Stromal cell of bone marrow (primary cell): ENCODE measurements around the gene SNX32.
"Not testable (repeated sequence)": the region's sequence is repeated elsewhere in the genome, so short reads cannot be mapped to it uniquely, and the experiment has no call there.

Experiments
- DNase-seq: peaks from one replicate; pipeline ENCODE4 v3.0.0-alpha.2; 2012; ENCODE audit warnings: low read depth

SNX32 gene

DNA sequence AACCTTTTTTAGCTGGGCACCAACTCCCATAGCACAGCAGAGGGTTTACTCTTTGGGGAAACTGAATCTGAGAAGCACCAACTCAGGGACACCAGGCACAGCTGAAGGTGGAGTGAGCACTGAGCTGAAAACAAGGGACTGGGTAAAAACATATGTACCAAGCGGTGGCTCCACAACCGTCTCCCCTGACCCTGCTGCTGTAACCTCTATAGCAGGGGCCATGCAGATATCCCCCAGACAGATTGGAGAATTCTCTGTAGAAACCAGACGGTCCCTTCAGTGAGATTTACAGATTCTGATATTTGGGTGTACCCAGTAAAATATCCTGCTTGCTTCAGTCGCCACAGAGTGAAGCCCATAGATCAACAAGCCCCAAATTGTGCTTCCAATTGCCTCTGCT, 4.3 kb upstream of the SNX32 start:
- DNase-seq: no peak

DNA sequence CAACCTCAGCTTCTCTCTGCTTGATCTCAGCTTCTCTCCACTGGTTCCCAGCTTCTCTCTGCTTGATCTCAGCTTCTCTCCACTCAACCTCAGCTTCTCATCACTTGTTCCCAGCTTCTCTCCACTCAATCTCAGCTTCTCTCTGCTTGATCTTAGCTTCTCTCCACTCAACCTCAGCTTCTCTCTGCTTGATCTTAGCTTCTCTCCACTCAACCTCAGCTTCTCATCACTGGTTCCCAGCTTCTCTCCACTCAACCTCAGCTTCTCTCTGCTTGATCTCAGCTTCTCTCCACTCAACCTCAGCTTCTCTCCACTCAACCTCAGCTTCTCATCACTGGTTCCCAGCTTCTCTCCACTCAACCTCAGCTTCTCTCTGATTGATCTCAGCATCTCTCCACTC, 1.5 kb upstream of the SNX32 start:
- DNase-seq: not testable (repeated sequence)

DNA sequence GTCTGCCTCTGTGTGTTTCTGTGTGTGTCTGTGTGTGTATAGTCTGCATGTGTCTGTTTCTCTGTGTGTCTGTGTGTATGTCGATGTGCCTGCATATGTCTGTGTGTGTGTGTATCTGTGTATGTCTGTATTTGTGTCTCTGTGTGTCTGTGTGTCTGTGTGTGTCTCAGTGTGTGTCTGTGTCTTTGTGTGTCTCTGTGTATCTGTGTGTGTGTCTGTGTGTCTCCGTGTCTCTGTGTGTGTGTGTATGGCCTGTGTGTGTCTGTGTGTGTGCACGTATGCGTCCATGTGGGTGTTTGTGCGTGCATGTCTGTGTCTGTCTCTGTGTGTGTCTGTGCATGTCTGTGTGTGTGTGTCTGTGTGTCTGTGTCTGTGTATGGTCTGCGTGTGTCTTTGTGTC, 439 bp downstream of the SNX32 start:
- DNase-seq: no peak

DNA sequence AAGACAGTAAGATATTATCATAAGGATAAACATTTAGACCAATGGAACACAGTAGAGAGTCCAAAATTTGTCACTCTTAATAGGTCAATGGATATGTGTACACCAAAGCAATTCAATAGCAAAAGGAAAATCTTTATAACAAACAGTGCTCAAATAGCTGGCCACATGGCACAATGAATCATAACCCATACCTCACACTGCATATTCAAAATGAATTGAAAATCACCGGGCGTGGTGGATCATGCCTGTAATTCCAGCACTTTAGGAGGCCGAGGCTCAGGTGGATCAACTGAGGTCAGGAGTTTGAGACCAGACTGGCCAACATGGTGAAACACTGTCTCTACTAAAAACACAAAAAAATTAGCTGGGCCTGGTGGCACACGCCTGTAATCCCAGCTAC, 8.4 kb downstream of the SNX32 start:
- no peak for DNase-seq

DNA sequence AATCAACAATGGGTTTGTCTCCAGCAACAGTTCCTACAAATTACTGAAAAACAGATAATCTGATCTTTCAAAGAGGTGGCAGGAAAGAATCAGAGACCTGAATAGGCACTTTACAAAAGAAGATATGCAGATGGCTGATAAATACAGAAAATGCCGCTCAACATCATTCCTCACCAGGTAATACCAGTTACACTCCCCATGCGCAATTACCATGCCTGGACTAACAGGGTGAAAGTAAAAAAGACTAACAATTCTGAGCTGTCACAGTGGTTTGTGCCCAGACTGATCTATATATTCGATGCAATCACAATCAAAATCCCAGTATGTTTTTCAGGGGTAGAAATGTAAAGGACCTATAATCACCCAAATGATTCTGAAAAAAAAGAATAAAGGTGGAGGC, 10.0 kb downstream of the SNX32 start:
- no peak for DNase-seq

DNA sequence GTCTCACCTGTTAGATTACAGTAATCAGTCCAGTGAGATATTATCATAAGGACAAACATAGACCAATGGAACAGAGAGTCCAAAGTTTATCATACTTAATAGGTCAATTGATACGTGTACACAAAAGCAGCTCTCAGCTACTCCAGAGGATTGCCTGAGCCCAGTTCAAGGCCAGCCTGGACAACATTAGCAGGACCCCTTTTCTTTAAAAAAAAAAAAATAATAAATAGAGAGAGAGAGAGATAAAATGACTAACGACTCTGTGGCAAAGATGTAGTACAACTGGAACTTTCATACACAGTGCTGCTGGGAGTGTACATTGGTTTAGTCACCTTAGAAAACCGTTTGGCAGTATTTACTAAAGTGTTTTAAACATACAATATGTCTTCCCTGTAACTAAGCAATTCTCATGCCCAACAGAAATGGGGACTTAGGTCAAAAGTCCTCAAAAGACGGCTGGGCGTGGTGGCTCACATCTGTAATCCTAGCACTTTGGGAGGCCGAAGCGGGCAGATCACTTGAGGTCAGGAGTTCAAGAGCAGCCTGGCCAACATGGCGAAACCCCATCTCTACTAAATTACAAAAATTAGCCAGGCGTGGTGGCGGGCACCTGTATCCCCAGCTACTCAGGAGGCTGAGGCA, 10.6 kb downstream of the SNX32 start:
- DNase-seq: no peak

DNA sequence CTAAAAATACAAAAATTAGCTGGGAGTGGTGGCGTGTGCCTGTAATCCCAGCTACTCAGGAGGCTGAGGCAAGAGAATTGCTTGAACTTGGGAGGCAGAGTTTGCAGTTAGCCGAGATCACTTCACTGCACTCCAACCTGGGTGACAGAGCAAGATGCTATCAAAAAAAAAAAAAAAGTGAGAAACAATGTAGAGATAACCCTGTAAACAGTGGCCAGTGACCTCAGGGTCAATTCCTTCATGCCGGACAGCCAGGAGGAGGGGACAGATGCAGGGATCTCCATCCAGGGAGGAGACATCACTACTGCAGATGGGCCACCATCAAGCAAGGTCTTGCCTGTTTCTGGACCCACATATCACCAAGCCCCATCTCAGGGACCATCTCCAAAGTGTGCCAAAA, 14.0 kb downstream of the SNX32 start:
- DNase-seq: no peak

DNA sequence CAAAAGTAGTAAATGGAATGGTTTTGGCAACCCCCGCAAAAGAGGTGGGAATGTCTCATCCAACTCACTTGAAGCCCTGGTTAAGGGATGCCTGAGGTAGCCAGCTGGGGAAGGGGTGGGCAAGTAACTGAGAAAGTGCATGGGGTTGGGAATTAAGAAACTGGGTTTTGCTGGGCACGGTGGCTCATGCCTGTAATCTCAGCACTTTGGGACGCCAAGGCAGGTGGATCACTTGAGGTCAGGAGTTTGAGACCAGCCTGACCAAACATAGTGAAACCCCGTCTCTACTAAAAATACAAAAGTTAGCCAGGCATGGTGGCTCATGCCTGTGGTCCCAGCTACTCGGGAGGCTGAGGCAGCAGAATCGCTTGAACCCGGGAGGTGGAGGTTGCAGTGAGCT, 14.9 kb downstream of the SNX32 start:
- DNase-seq: not testable (repeated sequence)

DNA sequence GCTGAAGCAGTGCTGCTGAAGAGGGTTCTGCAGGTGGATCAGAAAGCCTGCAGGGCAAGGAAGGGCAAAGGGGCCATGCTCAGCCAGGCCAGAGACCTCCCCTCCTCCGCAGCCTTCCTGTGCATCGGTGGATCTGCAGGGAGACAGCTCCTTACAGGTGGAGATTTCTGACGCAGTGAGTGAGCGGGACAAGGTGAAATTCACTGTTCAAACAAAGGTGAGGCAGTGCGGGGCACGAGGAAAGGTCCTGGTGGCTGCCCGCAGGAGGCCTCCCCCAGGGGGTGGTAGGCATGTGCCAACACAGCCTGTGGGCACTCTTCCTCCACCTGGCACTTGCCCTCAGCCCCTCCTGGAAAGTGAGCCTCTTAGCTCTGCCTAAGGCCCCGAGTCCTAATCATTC, 15.6 kb downstream of the SNX32 start:
- no peak for DNase-seq

DNA sequence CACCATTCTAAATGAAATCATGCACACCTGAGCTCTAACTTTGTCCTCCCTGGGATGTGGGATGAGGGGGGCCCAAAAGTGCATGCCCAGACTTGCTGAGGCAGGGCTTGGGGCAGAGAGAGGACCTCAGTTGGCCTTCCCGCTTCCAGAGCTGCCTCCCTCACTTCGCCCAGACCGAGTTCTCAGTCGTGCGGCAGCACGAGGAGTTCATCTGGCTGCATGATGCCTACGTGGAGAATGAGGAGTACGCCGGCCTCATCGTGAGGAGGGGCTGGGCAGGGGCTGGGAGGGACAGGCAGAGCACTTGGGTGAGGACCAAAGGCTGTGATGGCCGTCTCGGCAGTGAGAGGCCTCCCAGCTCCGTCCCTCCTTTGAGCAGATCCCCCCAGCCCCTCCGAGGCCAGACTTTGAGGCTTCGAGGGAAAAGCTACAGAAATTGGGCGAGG, 16.0 kb downstream of the SNX32 start:
- DNase-seq: no peak

DNA sequence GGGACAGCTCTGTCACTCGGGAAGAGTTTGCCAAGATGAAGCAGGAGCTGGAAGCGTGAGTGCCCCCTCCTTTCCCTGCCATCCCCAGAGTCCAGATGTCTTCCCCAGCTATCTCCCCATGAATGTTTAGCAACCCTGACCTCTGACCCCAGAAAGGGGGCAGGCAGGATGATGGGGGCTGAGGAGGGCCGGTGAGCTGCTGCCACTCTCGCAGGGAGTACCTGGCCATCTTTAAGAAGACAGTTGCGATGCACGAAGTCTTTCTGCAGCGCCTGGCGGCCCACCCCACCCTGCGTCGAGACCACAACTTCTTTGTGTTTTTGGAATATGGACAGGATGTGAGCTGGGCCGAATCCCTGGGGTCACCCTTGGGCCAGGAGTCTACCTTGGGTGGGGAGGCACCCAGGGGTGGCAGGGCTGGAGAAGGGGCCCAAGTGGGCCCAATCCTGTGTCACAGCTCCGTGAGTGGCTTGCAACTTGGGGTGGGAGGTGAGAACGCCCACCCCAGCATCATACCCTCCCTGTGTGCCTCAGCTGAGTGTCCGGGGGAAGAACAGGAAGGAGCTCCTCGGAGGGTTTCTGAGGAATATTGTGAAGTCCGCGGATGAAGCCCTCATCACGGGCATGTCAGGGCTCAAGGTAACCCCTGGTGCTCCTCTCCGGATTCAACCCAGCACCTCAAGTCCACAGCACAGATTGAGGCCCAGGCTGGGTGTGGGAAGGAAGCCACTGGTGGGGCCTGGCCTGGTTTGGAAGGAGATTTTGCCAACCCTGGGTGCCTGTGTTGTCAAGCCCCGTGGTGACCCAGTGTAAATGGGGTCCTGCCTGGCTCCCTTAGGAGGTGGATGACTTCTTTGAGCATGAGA, 16.7 kb downstream of the SNX32 start:
- no peak for DNase-seq

DNA sequence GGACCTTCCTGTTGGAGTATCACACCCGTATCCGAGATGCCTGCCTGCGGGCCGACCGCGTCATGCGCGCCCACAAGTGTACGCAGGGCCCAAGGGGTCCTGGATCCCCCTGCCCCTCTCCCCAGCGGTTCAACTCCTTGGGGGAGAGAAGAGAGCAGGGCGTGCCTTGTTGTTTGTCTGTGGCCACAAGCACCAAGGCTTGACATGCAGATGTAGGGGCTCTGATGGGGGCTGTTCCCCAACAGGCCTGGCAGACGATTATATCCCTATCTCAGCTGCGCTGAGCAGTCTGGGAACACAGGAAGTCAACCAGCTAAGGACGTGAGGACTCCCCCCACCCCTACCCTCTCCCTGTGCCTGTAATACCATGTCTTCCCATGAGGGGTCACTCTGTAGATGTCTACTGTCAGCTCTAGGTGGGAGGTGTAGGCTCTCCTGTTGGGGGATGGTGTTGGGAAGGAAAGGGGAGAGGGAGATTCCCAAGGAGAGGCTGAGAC, 17.4 kb downstream of the SNX32 start:
- DNase-seq: no peak

DNA sequence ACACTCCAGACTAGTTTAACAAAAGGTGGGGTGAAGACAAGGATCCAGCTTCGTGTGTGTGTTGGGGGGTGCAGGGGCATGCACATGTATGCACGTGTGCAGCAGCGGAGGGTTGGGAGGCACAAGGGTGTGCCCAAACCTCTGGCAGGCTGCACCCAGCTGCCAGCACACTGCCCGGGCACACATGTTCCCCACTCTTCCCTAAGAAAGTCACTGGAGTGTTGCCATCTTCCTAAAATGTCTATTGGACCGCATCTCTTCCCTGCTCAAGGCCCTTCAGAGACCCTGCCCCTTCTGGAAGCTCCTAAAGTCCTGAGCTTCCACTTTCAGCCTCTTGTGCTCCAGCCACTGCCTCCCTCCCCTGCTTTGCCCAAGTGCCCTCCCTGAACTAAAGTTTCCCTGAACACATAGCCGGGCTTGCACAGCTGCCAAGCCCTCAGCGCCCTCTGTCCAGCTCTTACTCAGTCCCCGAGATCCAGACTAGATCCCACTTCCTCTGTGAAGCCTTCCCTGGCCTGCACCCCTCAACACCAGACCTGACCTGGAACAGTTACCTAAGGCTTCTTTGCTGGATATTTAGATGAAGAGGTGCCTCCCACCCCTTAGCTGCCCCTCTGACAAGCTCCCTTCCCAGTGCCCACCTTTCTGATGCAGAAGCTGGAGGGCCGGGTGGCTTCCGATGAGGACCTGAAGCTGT, 18.2 kb downstream of the SNX32 start:
- no peak for DNase-seq

DNA sequence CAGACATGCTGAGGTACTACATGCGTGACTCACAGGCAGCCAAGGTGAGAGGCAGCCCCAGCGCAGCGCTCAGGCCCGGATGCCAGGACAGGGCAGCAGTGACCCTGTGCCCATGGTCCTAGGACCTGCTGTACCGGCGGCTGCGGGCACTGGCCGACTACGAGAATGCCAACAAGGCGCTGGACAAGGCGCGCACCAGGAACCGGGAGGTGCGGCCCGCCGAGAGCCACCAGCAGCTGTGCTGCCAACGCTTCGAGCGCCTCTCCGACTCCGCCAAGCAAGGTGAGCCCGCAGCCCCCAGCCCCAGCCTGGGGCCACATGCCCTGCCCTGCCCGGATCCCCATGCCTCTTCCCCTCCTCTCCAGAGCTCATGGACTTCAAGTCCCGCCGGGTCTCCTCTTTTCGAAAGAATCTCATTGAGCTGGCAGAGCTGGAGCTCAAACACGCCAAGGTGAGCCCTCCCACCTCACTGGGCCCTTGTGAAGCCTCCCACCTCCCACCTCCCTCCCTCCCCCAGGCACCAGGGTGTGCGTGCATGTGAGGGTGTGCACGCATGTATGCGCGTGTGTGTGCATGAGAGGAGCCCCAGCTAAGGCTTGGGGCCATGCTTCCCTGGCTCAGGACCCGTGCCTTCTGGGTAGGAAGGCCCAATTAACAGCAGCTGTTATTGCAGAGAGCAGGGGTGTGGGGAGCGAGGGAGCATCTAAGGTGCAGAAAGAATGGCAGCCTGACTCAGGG, 18.9 kb downstream of the SNX32 start:
- DNase-seq: no peak

DNA sequence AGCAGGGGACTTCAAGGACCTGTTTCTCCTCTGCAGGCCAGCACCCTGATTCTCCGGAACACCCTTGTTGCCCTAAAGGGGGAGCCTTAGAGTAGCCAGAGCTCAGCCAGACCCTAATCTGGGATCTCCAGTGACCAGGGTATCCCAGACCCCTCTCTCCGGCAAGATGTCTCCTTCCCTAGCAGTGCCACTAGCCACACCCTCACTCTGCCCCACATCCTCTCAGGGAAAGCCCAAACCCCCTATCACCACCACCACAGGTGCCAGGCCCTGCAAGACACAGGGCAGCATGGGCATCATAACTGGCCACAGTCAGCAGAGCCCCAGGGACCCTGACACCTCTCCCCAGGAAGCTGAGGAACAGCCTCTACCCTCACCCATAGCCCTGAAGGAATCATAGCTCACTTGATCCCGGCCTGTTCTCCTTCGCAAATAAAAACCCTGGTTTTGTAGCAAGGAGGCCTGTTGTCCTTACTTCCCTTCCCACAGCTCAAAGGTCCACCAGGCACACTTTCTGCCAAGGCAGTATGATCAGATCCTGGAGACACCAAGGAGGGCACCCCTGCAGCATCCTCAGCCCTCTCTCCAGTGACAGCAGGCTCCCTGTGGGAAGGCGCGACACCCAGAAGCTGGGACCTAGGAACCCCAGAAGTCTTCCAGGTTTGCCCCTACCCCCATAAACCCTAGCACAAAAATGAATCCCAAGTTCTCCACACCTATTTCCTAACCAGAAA, 19.6 kb downstream of the SNX32 start:
- no peak for DNase-seq

DNA sequence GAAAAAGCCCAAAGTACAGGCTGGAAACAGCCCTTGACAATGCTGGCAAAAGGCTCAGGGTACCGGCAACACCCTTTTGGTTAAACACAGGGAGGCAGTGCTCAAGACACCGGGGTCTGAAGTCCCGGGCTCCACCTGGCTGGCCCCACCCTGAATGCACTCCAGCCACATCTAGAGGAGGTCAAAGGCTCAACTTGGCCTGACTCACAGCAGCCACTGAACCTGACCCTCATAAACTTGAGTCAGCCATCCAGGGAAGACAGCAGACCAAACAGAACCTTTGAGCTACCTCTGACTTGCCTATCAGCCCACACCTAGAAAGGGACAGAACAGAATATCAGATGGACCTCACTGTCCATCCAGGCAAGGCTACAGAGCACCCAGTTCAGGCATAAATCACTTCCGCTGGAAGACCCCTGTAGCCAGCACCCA, 20.4 kb downstream of the SNX32 start:
- no peak for DNase-seq

DNA sequence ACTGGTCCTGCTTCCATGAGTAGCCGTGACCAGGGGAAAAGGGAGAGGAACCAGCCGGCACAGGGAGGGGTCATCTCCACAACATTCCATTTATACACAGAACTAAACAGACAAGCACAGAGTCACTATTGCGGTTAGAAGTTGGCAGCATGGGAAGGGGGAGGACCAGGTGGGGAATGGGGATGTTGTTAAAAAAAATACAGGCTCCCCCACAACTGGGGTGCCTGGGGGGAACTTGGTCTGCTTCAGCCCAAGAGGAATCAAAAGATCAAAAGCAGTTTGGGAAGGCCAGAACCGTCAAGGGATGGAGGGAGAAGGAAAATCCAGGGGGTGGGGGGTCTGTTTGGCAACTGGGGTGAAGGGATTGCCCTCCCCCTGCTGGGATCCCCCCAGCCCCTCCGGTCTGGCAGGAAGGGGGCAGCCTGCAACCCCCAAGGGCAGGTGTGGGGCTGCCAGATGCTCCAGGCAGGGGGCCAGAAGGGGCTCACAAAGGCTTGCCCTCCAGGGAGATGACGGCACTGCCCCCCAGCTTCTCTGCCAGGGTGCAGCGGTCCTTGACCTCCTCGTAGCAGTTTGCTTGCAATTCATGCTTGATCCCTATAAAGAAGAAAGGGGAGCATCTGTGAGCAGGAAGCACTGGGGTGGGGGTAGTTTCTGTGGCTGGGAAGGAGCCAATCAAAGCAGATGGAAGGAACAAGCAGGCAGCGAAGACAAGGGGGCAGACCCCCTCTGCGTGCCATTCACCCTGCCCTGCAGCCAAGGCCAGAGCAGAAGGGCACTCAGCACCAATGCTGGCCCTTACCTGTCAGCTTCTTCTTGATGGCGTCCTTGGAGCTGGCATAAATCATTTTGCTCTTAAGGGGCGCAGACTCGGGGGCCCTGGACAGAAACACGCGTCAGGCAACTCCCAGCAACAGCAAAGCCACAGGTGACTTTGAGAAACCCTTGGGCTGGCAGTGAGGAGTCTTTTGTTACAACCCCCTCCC, 21.4 kb downstream of the SNX32 start:
- DNase-seq: no peak

DNA sequence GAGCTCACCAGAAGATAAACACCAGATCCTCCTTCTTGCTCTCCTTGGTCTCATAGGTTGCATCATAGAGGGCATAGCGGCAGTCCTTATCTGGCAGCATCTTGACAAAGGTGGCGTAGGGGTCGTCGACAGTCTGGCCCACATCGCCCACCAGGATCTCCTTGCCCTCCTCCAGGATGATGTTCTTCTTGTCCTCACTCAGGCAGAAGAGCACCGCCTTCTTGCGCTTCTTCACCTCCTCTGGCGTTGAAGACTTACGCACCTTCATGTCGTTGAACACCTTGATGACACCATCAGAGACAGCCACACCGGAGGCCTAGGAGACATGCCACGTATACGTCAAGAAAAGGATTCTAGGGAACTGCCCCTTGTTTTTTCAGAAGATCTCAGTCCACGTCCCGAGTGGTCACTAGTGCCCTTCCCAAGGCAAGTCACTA, 22.2 kb downstream of the SNX32 start:
- no peak for DNase-seq

DNA sequence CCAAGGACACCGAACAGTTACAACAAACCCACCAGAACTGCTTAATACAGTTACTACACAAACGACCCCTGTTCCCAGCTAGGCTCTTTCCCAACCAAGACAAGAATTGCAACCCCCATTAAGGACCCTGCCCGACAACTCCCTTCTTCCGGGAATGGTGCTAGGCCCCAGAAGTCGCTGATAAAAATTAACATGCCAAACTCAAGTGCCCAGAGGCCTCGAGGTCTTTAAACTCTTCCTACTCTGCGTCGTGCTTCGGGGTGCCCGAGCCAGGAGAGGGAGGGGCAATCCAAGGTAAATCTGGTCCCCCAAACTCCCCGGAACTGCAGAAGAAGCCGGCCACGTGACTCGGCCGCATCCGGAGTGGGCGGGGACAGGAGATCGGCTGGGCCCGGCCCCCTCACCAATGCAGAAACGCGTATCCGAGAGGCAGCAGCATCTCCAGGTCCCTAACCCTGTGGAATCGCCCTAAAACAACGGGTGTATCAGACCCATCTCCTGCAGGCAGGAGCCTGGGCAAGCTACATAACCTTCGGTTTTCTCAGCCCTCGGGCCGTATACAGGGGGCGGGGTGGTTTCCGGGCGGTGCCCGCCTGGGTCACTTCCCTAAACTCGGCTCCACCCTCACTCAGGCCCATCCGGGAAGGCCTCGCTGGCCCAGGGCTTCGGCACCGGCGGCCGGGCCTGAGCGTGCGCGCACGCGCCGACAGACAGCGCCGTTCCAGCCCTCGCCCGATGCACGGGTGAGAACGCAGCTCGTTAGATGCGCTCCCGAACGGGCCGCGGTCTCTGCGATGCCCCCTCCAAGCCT, 23.1 kb downstream of the SNX32 start:
- DNase-seq: no peak
